Activated T-helper 17 cell treated with anti-CD3 and anti-CD28 coated beads, Interleukin-2, amount 50 U/mL, for 72 hours (primary cell): Measurements from ENCODE around the gene STIP1. TPM values are rescaled to one million over a fixed set of nuclear protein-coding genes. Genes with fewer than 3 reads are reported as not detected.

ENCODE experiments used
- ATAC-seq: fragments of 150-1000 bp; cut with Tn5 transposase; replicated peaks from 2 replicates; pipeline ENCODE4 v1.10.0; 2021; ENCODE audit warnings: mild to moderate bottlenecking, moderate library complexity
- H3K27ac Mint-ChIP-seq: one replicate; pipeline ENCODE4 v1.8.0; 2022; ENCODE audit warnings: mixed read lengths
- H3K27me3 Mint-ChIP-seq: one replicate; pipeline ENCODE4 v1.8.0; 2022; ENCODE audit warnings: mixed read lengths
- H3K36me3 Mint-ChIP-seq: one replicate; pipeline ENCODE4 v1.8.0; 2022; ENCODE audit warnings: low read depth, mild to moderate bottlenecking, mixed read lengths
- H3K4me1 Mint-ChIP-seq: one replicate; pipeline ENCODE4 v1.8.0; 2022; ENCODE audit warnings: mixed read lengths
- H3K4me3 Mint-ChIP-seq: one replicate; pipeline ENCODE4 v1.8.0; 2022; ENCODE audit warnings: mild to moderate bottlenecking, mixed read lengths
- H3K9me3 Mint-ChIP-seq: one replicate; pipeline ENCODE4 v1.8.0; 2022; ENCODE audit warnings: mixed read lengths
- total RNA-seq, 2 donors: library from RNA; stranded (reverse); gene quantifications; one replicate each; pipeline ENCODE4 v1.2.3, GENCODE V29; 2022

Gene STIP1
- total RNA-seq, 2 donors from 2014 or later: 259 to 462 TPM

DNA sequence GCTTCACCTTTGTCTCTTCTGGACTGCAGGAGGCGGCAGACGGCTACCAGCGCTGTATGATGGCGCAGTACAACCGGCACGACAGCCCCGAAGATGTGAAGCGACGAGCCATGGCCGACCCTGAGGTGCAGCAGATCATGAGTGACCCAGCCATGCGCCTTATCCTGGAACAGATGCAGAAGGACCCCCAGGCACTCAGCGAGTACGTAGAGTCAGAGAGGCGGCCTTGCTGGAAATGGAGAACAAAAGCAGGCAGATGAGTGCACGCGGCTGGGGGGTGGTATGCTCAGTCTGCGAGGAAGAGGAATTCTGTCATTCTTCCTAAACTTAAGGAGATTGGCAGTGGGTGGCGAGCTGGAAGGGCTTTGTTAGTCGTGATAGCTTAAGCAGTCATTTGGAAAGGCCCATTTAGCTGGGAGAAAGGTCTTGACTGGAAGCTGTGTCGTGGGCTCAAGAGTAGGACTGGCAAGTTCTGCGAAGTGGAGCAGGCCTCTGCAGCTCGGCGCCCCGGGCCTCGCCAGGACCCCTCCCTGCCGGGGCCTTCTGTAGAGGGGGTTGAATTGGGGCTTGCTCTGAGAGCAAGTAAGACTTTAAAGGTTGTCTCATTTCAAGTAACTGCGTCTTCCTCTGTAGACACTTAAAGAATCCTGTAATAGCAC lies 17.6 kb downstream of the STIP1 start:
- Mint-ChIP-seq H3K9me3 (no peaks in the 10 kb centered on the region), H3K27ac (peak overlapping the region; percentile 47), H3K4me3 (peak overlapping the region; percentile 93), H3K27me3 (no peaks in the 10 kb centered on the region), H3K4me1 (peaks cover 10% of the 10 kb centered on the region), H3K36me3 (peaks cover 100% of the 10 kb centered on the region)
- no peak for ATAC-seq

DNA sequence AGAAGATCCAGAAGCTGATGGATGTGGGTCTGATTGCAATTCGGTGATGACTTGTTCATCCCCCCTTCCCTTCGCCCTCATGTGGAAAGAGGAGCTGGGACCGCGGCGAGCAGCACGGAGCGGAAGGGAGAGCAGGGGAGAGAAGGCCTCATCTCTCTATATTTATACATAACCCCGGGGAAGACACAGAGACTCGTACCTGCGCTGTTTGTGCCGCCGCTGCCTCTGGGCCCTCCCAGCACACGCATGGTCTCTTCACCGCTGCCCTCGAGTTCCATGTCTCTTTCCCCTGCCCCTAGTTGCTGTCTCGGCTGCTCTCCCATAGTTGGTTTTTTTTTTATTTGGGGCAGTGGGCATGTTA lies 18.1 kb downstream of the STIP1 start:
- peak overlapping the region; percentile 93 for H3K4me3 Mint-ChIP-seq
- no peaks in the 10 kb centered on the region for H3K27me3 Mint-ChIP-seq
- H3K4me1 Mint-ChIP-seq: peaks cover 10% of the 10 kb centered on the region
- ATAC-seq: no peak
- H3K27ac Mint-ChIP-seq: peak overlapping the region; percentile 47
- H3K9me3 Mint-ChIP-seq: no peaks in the 10 kb centered on the region
- H3K36me3 Mint-ChIP-seq: peaks cover 100% of the 10 kb centered on the region

GRCh38 chr11:64204464-64204989 lies 18.6 kb downstream of the STIP1 start:
- peak; percentile 38 for ATAC-seq
- Mint-ChIP-seq H3K4me1 (peaks cover 10% of the 10 kb centered on the region), H3K36me3 (peaks cover 100% of the 10 kb centered on the region), H3K27ac (peak overlapping the region; percentile 47), H3K9me3 (no peaks in the 10 kb centered on the region), H3K4me3 (peak overlapping the region; percentile 93), H3K27me3 (no peaks in the 10 kb centered on the region)

DNA sequence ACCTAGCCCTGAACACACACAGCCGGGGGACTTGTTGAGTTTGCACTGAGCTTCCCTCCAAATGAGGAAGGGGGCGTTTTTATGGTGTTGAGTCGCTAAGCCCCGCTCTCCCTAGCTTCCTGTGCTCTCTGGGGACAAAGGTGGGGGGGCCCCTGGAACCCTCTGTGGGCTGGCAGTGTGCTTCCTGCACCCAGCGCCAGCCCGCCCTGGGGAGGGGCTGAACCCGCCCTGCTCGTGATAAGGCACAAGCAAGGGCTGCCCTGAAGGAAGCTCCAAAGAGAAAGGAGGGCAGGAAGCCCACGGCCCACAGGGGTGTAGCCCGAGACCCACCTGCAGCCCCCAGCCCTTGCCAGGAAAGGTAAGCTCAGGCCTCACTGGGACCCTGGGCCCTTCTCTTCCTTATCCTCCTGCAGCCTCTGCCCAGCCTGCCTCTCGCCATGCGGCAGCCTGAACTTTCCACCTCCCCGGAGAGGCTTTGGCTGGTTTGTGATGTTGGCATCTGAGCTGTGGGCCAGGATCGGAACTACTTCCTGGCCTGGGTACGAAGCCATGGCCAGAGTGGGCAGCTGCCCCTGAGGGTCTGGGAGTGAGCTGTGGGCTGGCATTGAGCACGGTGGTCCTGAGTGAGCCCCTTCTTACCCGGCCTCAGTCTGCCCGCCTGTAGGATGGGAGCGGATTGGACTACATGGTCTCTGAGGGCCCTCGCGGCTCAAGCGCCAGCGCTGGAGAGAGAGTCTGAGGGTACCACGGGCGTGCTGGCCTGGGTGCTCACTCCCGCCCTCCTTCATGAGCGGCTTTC lies 20.7 kb downstream of the STIP1 start, which contains the start of gene FERMT3:
TSS of gene FERMT3 (plus strand) at position 265 of the 799 bp plus-strand sequence. CDS start 644 bp downstream, outside the sequence.
- H3K9me3 Mint-ChIP-seq: no peaks in the 10 kb centered on the region
- H3K4me3 Mint-ChIP-seq: peak within 1 kb of the TSS; percentile 93
- H3K4me1 Mint-ChIP-seq: peaks cover 14% of the 10 kb centered on the region
- H3K27ac Mint-ChIP-seq: peak within 1 kb of the TSS; percentile 98
- no peaks in the 10 kb centered on the region for H3K27me3 Mint-ChIP-seq
- ATAC-seq: peak; percentile 63
- peaks cover 100% of the 10 kb centered on the region for H3K36me3 Mint-ChIP-seq

- peak; percentile 80 for ATAC-seq
- peak overlapping the region; percentile 98 for H3K27ac Mint-ChIP-seq
- peak overlapping the region; percentile 93 for H3K4me3 Mint-ChIP-seq
- H3K36me3 Mint-ChIP-seq: peaks cover 100% of the 10 kb centered on the region
- H3K27me3 Mint-ChIP-seq: no peaks in the 10 kb centered on the region
- H3K9me3 Mint-ChIP-seq: no peaks in the 10 kb centered on the region
- peaks cover 19% of the 10 kb centered on the region for H3K4me1 Mint-ChIP-seq
These were observed 21.5 kb downstream of the STIP1 start for GRCh38 chr11:64207256-64208085.

GRCh38 chr11:64208086-64208795 lies 22.3 kb downstream of the STIP1 start:
- Mint-ChIP-seq H3K27ac (peak overlapping the region; percentile 98), H3K9me3 (no peaks in the 10 kb centered on the region), H3K4me1 (peaks cover 21% of the 10 kb centered on the region), H3K36me3 (peaks cover 100% of the 10 kb centered on the region), H3K27me3 (no peaks in the 10 kb centered on the region), H3K4me3 (peak overlapping the region; percentile 93)
- no peak for ATAC-seq

DNA sequence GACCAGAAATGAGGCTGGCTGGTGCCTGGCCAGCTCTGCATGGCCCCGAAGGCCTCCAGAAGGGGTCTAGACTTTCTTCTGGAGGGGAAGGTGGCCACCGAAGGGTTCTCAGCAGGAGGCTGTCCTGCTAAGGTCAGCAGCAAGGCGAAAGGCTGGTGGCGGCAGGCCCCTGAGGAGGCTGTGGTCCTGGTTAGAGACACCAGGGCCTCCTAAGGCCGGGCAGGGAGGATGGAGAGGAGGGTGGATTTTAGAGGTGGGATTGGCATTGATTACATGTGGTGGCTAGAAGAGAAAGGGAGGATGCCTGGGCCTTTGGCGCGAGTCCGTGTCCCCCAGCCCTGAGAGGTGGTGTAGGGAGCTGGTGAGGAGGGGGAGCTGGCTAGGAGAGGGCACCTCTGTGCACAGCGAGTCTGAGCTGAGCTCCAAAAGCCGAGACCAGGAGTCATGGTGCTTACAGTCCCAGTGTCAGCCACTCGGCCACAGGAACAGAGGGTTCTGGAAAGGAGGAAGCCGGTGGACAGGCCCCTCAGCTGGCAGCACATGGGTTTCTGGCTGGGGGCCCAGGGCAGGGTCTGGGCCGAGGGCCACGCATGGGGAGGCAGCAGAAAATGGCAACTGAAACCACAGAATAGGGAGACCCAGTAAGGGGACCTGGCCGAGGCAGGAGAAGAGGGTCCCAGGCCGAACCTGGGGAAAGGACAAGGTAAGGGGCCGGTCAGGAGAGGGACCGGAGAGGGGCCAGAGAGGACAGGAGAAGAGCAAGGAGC lies 23.0 kb downstream of the STIP1 start:
- H3K9me3 Mint-ChIP-seq: no peaks in the 10 kb centered on the region
- ATAC-seq: no peak
- H3K36me3 Mint-ChIP-seq: peaks cover 100% of the 10 kb centered on the region
- H3K27me3 Mint-ChIP-seq: no peaks in the 10 kb centered on the region
- peak overlapping the region; percentile 93 for H3K4me3 Mint-ChIP-seq
- H3K27ac Mint-ChIP-seq: peak overlapping the region; percentile 98
- peaks cover 23% of the 10 kb centered on the region for H3K4me1 Mint-ChIP-seq

- H3K36me3 Mint-ChIP-seq: peaks cover 100% of the 10 kb centered on the region
- no peaks in the 10 kb centered on the region for H3K9me3 Mint-ChIP-seq
- peaks cover 21% of the 10 kb centered on the region for H3K4me1 Mint-ChIP-seq
- no peak for ATAC-seq
- no peaks in the 10 kb centered on the region for H3K27me3 Mint-ChIP-seq
- peak overlapping the region; percentile 93 for H3K4me3 Mint-ChIP-seq
- H3K27ac Mint-ChIP-seq: peak overlapping the region; percentile 98
These were observed 23.5 kb downstream of the STIP1 start for GRCh38 chr11:64209563-64209843.

DNA sequence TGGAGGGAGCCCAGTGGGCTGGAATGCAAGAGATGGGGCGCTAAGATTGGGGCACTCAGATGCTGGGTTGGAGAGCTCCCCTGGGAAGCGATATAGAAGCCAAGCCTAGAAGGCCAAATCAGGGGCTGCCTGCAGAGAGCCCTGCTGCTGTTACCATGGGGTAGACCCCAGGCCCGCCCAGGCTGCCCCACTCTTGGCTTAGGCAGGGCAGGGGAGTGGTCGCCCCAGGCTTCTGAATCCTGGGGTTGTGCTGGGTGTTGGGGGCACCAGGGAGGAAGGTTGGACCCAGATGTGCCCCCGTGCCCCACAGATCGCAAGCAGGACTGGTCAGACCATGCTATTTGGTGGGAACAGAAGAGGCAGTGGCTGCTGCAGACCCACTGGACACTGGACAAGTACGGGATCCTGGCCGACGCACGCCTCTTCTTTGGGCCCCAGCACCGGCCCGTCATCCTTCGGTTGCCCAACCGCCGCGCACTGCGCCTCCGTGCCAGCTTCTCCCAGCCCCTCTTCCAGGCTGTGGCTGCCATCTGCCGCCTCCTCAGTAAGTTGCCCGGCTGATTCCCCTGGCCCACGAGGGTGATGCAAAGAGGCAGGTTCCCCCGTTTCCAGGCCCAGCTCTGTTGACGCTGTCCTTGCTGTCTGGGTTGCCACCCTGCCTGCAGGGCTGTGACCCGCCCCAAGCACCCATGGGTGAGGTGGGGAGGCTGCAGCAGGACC lies 24.5 kb downstream of the STIP1 start:
- Mint-ChIP-seq H3K36me3 (peaks cover 100% of the 10 kb centered on the region), H3K27me3 (no peaks in the 10 kb centered on the region), H3K9me3 (no peaks in the 10 kb centered on the region), H3K4me1 (peaks cover 24% of the 10 kb centered on the region), H3K4me3 (peak overlapping the region; percentile 93), H3K27ac (peak overlapping the region; percentile 98)
- ATAC-seq: no peak

DNA sequence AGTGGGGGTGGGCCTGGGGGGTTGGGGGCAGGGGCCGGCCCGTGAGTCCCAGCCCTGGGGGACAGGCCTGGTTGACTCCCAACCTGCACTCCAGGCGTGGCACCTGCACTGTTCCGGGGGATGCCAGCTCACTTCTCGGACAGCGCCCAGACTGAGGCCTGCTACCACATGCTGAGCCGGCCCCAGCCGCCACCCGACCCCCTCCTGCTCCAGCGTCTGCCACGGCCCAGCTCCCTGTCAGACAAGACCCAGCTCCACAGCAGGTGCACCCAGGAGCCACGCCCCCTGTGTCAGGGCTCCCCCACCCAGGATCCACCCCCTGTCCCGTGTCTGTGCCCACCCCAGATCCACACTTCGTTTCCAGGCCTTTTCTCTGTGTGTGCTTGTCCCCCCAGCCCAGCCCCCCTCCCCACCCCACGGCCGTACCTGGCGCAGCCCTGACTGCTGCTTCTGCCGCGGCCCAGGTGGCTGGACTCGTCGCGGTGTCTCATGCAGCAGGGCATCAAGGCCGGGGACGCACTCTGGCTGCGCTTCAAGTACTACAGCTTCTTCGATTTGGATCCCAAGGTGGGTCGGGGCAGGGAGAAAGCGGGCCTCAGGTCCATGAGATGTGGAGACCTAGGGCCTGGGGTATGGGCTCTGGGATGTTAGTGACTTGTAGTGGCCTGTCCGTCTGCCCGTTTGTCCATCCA lies 25.4 kb downstream of the STIP1 start:
- Mint-ChIP-seq H3K27ac (peak overlapping the region; percentile 59), H3K27me3 (no peaks in the 10 kb centered on the region), H3K4me3 (no peak overlapping the region), H3K4me1 (peaks cover 24% of the 10 kb centered on the region), H3K9me3 (no peaks in the 10 kb centered on the region), H3K36me3 (peaks cover 100% of the 10 kb centered on the region)
- ATAC-seq: no peak

- no peaks in the 10 kb centered on the region for H3K9me3 Mint-ChIP-seq
- no peak for ATAC-seq
- no peak overlapping the region for H3K27ac Mint-ChIP-seq
- peaks cover 99% of the 10 kb centered on the region for H3K36me3 Mint-ChIP-seq
- no peaks in the 10 kb centered on the region for H3K27me3 Mint-ChIP-seq
- no peak overlapping the region for H3K4me3 Mint-ChIP-seq
- peaks cover 20% of the 10 kb centered on the region for H3K4me1 Mint-ChIP-seq
These were observed 30.9 kb downstream of the STIP1 start for GRCh38 chr11:64216879-64217278.

DNA sequence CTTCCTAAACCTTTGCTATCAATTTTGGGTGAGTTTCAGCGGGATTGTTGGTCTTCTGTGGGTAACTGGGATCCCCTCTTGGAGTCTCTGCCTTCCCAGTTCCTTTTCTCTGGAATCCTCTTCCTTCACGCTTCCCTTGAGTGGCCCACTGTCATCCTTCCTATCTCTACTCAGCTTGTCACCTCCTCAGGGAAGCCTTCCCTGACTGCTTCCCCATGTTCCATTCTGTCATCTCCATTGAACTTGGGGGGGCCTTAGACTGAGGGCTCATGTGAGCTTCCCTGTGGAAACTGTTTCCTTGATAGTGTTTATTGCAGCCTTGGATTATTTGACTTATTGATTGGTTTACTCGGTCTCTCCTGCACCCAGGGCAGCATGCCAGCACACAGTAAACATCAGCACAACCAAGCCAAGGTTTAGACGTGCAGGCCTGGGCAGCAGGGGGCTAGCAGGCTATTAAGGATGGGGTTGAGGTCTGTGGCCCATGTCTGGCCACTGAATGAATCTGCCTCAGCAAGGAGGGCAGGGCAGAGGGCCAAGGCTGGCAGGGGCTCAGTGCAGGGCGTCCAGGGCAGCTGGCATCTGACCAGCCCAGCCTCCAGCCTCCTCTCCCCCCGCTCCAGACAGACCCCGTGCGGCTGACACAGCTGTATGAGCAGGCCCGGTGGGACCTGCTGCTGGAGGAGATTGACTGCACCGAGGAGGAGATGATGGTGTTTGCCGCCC lies 32.8 kb downstream of the STIP1 start:
- no peak overlapping the region for H3K4me3 Mint-ChIP-seq
- peaks cover 9% of the 10 kb centered on the region for H3K4me1 Mint-ChIP-seq
- H3K27me3 Mint-ChIP-seq: no peaks in the 10 kb centered on the region
- H3K27ac Mint-ChIP-seq: peak overlapping the region; percentile 63
- no peak for ATAC-seq
- peaks cover 98% of the 10 kb centered on the region for H3K36me3 Mint-ChIP-seq
- no peaks in the 10 kb centered on the region for H3K9me3 Mint-ChIP-seq
